Measurements from ENCODE around the gene SLC52A3. TPM values are rescaled to one million over a fixed set of nuclear protein-coding genes. Genes with fewer than 3 reads are reported as not detected.
"Not testable (repeated sequence)": the region's sequence is repeated elsewhere in the genome, so short reads cannot be mapped to it uniquely, and the experiment has no call there.

Gene SLC52A3
- total RNA-seq, 1 donor from 2014 or later: 0.38 TPM

GRCh38 chr20:805713-806112 lies 37.4 kb upstream of the SLC52A3 start:
- no peaks in the 10 kb centered on the region for H3K27me3 Mint-ChIP-seq
- no peak for DNase-seq (ENCODE audit: low spot score, unreplicated experiment)
- peaks cover 25% of the 10 kb centered on the region for H3K9me3 Mint-ChIP-seq (ENCODE audit: low read depth)
- no peak for TF ChIP-seq CTCF (IDR thresholded peaks at IDR 0.05; ENCODE audit: unreplicated experiment)
- H3K4me1 Mint-ChIP-seq (ENCODE audit: low read depth): no peaks in the 10 kb centered on the region
- H3K36me3 Mint-ChIP-seq (ENCODE audit: insufficient read depth): no peaks in the 10 kb centered on the region
- no peak overlapping the region for H3K27ac Mint-ChIP-seq
- H3K4me3 Mint-ChIP-seq (ENCODE audit: low read depth): no peak overlapping the region

DNA sequence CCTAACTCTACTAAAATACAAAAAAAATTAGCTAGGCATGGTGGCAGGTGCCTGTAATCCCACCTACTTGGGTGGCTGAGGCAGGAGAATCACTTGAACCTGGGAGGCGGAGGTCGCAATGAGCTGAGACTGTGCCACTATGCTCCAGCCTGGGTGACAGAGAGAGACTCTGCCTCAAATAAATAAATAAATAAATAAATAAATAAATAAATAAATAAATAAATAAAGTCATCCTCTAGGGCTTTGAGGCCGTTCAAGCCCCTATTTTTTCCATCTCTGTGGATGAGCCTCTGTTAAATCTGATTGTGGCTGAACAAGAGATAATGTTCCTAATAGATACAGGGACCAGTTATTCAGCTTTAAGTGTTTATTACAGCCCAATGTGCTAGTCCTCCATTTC lies 33.4 kb upstream of the SLC52A3 start:
- Mint-ChIP-seq H3K27me3 (no peaks in the 10 kb centered on the region), H3K27ac (no peak overlapping the region), H3K9me3 (ENCODE audit: low read depth) (peaks cover 26% of the 10 kb centered on the region), H3K4me1 (ENCODE audit: low read depth) (no peaks in the 10 kb centered on the region), H3K4me3 (ENCODE audit: low read depth) (no peak overlapping the region), H3K36me3 (ENCODE audit: insufficient read depth) (no peaks in the 10 kb centered on the region)
- DNase-seq (ENCODE audit: low spot score, unreplicated experiment): no peak
- no peak for TF ChIP-seq CTCF (IDR thresholded peaks at IDR 0.05; ENCODE audit: unreplicated experiment)

DNA sequence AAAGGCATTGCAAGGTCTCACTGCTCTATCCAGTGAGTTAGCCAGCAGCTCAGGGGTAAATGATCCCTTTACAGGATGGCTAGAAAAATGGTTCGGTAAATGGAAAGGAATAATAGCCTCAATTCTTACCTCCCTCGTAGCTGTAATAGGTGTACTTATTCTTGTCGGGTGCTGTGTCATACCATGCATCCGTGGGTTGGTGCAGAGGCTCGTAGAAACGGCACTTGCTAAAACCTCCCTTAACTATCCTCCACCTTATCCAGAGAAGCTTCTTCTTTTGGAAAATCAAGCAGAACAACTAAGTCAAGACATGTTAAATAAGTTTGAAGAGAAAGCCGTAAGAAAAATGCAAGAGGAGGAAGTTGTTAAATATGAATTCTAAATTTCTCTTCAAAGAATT lies 31.7 kb upstream of the SLC52A3 start:
- not testable (repeated sequence) for H3K36me3 Mint-ChIP-seq (ENCODE audit: insufficient read depth); H3K27me3 Mint-ChIP-seq
- peaks cover 18% of the 10 kb centered on the region for H3K9me3 Mint-ChIP-seq (ENCODE audit: low read depth)

DNA sequence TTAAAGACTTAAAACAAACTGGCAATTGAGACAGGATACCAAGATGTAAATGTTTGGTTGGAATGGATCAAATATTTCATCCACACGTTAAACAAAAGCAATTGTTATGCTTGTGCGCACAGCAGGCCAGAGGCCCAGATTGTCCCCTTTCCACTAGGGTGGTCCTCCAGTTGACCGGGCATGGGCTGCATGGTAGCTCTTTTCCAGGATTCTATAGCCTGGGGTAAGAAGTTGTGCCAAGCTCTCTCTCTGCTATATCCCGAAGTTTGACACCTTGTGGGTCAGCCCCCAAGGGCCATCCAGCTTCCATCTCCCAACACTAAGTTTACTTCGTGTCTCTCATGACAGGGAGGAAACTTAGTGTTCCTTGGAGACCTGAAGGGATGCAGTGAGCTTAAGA lies 30.4 kb upstream of the SLC52A3 start:
- H3K27me3 Mint-ChIP-seq; H3K4me3 Mint-ChIP-seq (ENCODE audit: low read depth); H3K36me3 Mint-ChIP-seq (ENCODE audit: insufficient read depth); DNase-seq (ENCODE audit: low spot score, unreplicated experiment); H3K4me1 Mint-ChIP-seq (ENCODE audit: low read depth); H3K27ac Mint-ChIP-seq: not testable (repeated sequence)
- peaks cover 19% of the 10 kb centered on the region for H3K9me3 Mint-ChIP-seq (ENCODE audit: low read depth)

More for the DNA sequence above, 31.7 kb upstream of the SLC52A3 start:
- H3K4me1 Mint-ChIP-seq (ENCODE audit: low read depth); H3K27ac Mint-ChIP-seq; DNase-seq (ENCODE audit: low spot score, unreplicated experiment); H3K4me3 Mint-ChIP-seq (ENCODE audit: low read depth): not testable (repeated sequence)

DNA sequence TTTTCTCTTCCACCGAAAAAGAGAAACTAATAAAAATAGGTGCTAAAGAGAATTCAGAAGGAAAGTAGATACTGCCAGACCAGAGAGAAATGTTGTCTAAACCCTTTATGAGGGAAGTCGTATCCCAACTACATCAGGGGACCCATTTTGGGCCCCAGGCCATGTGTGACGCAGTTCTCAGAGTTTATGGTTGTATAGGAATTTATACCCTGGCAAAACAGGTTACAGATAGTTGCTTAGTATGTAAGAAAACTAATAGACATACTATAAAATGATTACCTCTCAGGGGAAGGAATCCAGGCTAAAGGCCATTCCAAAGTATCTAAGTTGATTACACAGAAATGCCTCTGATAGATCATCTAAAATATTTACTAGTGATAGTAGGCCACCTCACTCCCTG lies 28.6 kb upstream of the SLC52A3 start:
- Mint-ChIP-seq H3K4me1 (ENCODE audit: low read depth) (peaks cover under 1% of the 10 kb centered on the region), H3K27me3 (no peaks in the 10 kb centered on the region), H3K36me3 (ENCODE audit: insufficient read depth) (peaks cover under 1% of the 10 kb centered on the region), H3K27ac (no peak overlapping the region), H3K9me3 (ENCODE audit: low read depth) (peaks cover 24% of the 10 kb centered on the region), H3K4me3 (ENCODE audit: low read depth) (no peak overlapping the region)
- no peak for TF ChIP-seq CTCF (IDR thresholded peaks at IDR 0.05; ENCODE audit: unreplicated experiment)
- DNase-seq (ENCODE audit: low spot score, unreplicated experiment): no peak

- Mint-ChIP-seq H3K4me3 (ENCODE audit: low read depth) (no peak overlapping the region), H3K4me1 (ENCODE audit: low read depth) (peaks cover 10% of the 10 kb centered on the region), H3K27ac (no peak overlapping the region), H3K9me3 (ENCODE audit: low read depth) (peaks cover 24% of the 10 kb centered on the region), H3K36me3 (ENCODE audit: insufficient read depth) (peaks cover 3% of the 10 kb centered on the region), H3K27me3 (no peaks in the 10 kb centered on the region)
- TF ChIP-seq CTCF (IDR thresholded peaks at IDR 0.05; ENCODE audit: unreplicated experiment): no peak
- no peak for DNase-seq (ENCODE audit: low spot score, unreplicated experiment)
Measured at GRCh38 chr20:792248-792647, 23.9 kb upstream of the SLC52A3 start.
